GM18951 (cell line): Measurements from ENCODE around the gene MRPL49.
"Not testable (repeated sequence)": the region's sequence is repeated elsewhere in the genome, so short reads cannot be mapped to it uniquely, and the experiment has no call there.

Experiments used
- POLR2A ChIP-seq: IDR thresholded peaks from 4 replicates; pipeline ENCODE4 v1.6.1; 2011; ENCODE audit warnings: mild to moderate bottlenecking; ENCODE audit not compliant: insufficient read length, insufficient read depth; ENCODE audit errors: extremely low read depth
- in situ Hi-C: fragments of 300-500 bp; cut with MboI; formaldehyde crosslinking; loops from one replicate; pipeline ENCODE4 v1.12.0; 2022; ENCODE audit warnings: low sequenced_read_pairs, mixed read lengths, inconsistent platforms; ENCODE audit not compliant: unreplicated experiment

MRPL49 gene

GRCh38 chr11:65135633-65136145, 13.6 kb downstream of the MRPL49 start:
- no peak for TF ChIP-seq POLR2A

GRCh38 chr11:65136515-65137096, 14.5 kb downstream of the MRPL49 start:
- in situ Hi-C loops: no loop called here
- TF ChIP-seq POLR2A: no peak

More at GRCh38 chr11:65135633-65136145, 13.6 kb downstream of the MRPL49 start:
- in situ Hi-C loops: no loop called here

- in situ Hi-C loops: no loop called here
These were observed 19.9 kb downstream of the MRPL49 start for GRCh38 chr11:65141896-65142494.

GRCh38 chr11:65147352-65148075, 25.4 kb downstream of the MRPL49 start:
- no peak for TF ChIP-seq POLR2A
- in situ Hi-C loops: no loop called here

More at GRCh38 chr11:65141896-65142494, 19.9 kb downstream of the MRPL49 start:
- no peak for TF ChIP-seq POLR2A

DNA sequence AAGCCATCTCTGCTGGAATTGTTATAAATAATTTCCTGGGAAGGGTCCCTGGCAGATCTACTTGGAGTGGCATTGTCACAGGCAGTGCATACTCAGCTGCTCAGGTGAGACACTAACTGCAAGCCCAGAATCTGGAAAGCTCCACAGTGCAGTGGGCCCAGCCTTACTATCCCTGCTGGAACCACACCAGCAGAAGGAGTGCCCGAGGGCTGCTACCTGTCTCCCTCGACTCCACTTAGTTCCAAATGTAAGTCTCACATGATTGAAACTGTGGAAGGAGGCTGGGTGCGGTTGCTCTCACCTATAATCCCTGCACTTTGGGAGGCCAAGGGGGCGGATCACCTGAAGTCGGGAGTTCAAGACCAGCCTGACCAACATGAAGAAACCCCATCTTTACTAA, 26.5 kb downstream of the MRPL49 start:
- no peak for TF ChIP-seq POLR2A
- in situ Hi-C loops: no loop called here

DNA sequence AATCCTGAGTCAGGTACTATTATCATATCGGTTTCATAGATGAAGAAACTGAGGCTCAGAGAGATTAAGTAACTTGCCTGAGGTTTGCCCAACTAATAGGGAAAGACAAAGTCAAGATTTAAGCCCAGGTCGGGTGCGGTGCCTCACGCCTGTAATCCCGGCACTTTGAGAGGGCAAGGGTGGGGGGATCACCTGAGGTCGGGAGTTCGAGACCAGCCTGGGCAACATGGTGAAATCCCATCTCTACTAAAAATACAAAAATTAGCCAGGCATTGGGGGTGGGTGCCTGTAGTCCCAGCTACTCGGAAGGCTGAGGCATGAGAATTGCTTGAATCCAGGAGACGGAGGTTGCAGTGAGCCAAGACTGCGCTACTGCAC, 28.0 kb downstream of the MRPL49 start:
- in situ Hi-C loops: not testable (repeated sequence)

GRCh38 chr11:65150509-65151299, 28.6 kb downstream of the MRPL49 start:
- in situ Hi-C loops: no loop called here
- no peak for TF ChIP-seq POLR2A

- no peak for TF ChIP-seq POLR2A
- in situ Hi-C loops: no loop called here
These were observed 29.3 kb downstream of the MRPL49 start for GRCh38 chr11:65151331-65151899.

DNA sequence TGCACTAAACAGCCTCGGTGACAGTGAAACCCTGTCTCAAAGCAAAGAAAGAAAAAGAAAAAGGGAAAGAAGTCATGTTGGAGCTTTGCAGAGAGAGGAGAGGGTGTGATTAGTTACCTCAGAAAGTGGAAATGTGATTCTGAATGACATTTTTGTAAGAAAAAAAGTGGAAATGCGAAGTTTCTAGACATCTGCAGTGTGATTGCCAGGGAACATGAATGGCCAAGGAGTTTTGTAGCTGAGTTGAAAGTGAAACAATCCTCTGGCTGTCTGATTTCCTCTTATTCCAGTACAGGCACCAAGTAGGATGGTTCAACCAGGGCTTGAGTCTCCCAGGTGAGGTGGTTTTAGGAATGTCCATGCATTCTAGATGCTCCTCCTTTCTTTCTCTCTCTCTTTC, 30.0 kb downstream of the MRPL49 start:
- in situ Hi-C loops: no loop called here
- TF ChIP-seq POLR2A: no peak

DNA sequence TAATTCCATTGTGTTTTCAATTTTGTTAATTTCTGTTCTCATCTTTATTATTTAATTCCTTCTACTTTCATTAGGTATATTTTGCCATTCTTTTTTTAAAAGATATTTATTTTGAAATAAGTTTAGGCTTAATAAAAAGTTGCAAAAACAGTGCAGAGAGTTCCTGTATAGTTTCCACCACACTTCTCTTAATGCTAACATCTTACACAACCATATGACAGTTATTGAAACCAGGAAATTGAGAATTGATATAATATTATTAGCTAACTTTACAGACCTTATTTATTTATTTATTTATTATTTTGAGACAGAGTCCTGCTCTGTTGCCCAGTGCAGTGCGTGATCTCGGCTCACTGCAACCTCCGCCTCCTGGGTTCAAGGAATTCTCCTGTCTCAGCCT, 34.1 kb downstream of the MRPL49 start:
- no peak for TF ChIP-seq POLR2A
- in situ Hi-C loops: no loop called here

- in situ Hi-C loops: no loop called here
These were observed 34.8 kb downstream of the MRPL49 start for GRCh38 chr11:65156926-65157325.

DNA sequence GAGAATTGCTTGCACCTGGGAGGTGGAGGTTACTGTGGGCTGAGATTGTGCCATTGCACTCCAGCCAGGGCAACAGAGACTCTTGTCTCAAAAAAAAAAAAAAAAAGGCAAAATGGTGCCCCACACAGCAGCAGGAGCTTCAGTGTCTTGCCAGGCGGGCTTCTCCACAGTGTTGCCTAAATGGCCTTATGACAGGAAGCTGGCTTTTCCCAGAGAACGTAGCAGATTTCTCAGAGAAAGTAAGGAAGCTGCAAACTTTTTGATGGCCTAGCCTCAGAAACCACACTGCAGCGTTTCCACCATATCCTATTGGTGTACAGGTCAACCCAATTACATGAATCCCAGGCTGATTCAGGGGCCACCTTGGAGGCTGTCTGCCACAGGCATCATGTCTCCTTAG, 35.2 kb downstream of the MRPL49 start:
- in situ Hi-C loops: no loop called here
- no peak for TF ChIP-seq POLR2A

More at GRCh38 chr11:65156926-65157325, 34.8 kb downstream of the MRPL49 start:
- no peak for TF ChIP-seq POLR2A

DNA sequence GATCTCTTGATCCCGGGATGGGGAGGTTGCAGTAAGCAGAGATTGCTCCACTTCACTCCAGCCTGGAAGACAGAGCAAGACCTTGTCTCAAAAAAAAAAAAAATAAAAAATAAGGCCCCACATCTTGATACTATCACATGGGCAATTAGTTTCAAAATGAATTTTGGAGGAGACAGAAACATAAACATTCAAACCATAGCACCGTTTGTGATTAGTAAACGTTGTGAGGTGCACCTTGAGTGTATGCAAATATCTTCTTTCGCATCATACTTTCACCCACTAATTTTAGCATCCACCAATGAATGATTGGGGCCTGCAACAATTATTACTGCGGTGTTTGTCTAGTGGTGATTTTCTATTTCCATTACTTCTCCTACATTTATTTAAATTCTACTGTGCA, 36.9 kb downstream of the MRPL49 start:
- in situ Hi-C loops: no loop called here
- TF ChIP-seq POLR2A: no peak
